GM13976 (cell line): ENCODE measurements around the gene FN1.

Source experiments
- DNase-seq: peaks from one replicate; pipeline ENCODE4 v3.0.0; 2012; ENCODE audit warnings: low spot score
- in situ Hi-C: fragments of 300-500 bp; cut with MboI; formaldehyde crosslinking; loops from one replicate; pipeline ENCODE4 v1.12.0; 2022; ENCODE audit warnings: low sequenced_read_pairs, mixed read lengths, inconsistent platforms; ENCODE audit not compliant: unreplicated experiment
- TF ChIP-seq, protein P1 (sequence below): IDR thresholded peaks from 2 replicates; pipeline ENCODE4 v1.5.1; 2012; ENCODE audit warnings: borderline replicate concordance, mild to moderate bottlenecking; ENCODE audit not compliant: insufficient read depth; ENCODE audit errors: extremely low read depth, missing control alignments, control extremely low read depth

FN1 gene

DNA sequence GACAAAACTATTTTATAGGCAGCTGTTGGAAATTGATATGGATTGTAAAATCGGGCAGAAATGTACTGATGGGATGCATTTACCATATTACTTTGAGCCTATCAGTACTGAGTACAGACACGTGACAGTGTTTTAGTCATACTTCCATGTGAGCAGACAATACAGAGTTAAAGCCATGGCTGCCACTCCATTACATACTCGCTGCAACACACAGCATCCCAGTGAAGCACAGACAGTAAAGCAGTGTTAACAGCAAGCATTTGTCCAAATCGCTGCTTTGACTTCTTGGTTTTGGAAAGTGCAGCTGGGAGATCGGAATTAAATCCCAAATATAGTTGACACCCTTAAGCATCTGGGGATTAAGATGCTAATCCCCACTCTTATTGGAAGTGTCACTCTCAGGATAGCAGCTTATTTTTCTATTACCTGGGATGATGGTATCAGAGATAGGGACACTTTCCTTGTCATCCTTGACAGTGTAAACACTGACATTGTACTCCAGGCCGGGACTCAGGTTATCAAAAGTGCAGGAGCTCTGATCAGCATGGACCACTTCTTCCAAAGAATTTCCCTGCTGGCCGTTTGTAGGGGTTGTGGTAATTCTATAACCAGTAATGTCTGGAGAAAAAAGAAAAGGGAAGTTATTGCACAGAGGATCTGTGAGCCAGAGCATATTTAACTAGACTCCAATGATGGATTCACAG, 41.6 kb downstream of the FN1 start:
- no peak for DNase-seq
- in situ Hi-C loops: no loop called here
- TF ChIP-seq, protein P1, sequence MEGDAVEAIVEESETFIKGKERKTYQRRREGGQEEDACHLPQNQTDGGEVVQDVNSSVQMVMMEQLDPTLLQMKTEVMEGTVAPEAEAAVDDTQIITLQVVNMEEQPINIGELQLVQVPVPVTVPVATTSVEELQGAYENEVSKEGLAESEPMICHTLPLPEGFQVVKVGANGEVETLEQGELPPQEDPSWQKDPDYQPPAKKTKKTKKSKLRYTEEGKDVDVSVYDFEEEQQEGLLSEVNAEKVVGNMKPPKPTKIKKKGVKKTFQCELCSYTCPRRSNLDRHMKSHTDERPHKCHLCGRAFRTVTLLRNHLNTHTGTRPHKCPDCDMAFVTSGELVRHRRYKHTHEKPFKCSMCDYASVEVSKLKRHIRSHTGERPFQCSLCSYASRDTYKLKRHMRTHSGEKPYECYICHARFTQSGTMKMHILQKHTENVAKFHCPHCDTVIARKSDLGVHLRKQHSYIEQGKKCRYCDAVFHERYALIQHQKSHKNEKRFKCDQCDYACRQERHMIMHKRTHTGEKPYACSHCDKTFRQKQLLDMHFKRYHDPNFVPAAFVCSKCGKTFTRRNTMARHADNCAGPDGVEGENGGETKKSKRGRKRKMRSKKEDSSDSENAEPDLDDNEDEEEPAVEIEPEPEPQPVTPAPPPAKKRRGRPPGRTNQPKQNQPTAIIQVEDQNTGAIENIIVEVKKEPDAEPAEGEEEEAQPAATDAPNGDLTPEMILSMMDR: no peak

DNA sequence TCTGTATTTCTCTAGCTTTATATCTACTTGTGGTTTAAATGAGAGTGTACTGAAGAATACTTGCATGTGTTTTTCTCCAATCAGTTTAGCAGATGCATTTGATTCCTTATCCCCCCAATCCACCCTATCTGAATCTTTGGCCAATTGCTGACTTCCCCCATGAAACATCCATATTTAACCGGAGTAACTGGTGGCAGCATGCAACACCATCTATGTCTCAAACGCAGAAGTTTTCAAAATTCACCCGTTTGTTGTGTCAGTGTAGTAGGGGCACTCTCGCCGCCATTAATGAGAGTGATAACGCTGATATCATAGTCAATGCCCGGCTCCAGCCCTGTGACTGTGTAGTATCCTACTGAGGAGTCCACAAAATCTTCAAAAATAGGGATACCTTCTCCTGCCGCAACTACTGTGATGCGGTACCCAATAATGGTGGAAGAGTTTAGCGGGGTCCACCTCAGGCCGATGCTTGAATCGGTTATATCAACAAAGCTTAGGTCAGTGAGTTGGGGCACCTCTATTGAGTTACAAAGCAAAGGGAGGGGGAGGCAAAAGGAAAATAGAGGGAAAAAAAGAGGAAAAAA, 43.1 kb downstream of the FN1 start:
- no peak for DNase-seq
- in situ Hi-C loops: no loop called here
- TF ChIP-seq, protein P1: no peak

DNA sequence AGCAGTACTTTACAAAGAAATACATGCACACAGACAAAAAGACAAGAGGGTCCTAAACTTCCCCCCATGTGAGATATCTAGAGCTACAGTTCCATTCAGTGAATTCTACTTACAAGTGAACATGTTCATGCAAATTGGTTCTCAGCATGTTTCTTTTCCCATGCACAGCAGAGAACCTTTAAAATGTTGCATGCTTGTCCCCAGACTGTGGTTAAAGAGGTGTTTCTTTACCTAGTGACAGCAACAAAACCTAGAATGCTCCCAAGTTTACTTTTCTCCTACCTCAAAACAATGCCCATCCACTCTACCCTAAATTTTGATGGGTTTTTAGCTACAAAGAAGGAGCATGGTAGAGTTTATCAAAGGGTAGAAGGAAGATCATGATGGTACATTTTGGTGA, 43.7 kb downstream of the FN1 start:
- in situ Hi-C loops: no loop called here
- DNase-seq: no peak
- TF ChIP-seq, protein P1: no peak

DNA sequence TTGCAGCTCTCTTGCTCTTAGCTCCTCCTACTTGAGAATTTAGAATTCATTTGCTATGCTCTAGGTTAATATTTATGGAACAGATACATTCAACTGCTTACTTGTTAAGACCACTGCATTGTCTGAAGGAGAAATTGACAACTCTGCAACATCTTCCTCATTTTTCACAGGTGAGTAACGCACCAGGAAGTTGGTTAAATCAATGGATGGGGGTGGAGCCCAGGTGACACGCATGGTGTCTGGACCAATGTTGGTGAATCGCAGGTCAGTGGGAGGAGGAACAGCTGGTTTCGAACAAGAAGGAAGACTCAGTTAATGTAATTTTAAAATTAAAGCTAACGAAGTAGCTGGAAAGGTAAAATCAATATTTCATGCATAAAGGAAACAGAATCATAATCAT, 44.3 kb downstream of the FN1 start:
- no peak for DNase-seq
- TF ChIP-seq, protein P1: no peak
- in situ Hi-C loops: no loop called here

DNA sequence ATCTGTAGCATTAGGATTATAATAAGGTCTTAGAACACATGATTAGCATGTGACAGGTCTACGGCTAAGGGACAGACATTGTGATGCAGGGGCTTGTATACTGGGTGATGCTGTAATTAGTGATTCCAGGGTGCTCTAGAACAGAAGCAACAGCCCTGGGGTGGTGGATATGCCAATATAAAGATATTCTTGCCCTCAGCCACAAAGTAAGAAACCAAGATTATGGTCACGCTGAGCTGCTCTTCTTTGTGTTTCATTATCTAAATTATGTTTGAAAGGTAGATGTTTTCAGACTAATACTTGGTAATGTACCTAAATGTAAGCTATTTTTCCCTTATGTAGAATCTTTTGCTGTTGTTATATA, 45.3 kb downstream of the FN1 start:
- no peak for DNase-seq
- in situ Hi-C loops: no loop called here
- TF ChIP-seq, protein P1: no peak

DNA sequence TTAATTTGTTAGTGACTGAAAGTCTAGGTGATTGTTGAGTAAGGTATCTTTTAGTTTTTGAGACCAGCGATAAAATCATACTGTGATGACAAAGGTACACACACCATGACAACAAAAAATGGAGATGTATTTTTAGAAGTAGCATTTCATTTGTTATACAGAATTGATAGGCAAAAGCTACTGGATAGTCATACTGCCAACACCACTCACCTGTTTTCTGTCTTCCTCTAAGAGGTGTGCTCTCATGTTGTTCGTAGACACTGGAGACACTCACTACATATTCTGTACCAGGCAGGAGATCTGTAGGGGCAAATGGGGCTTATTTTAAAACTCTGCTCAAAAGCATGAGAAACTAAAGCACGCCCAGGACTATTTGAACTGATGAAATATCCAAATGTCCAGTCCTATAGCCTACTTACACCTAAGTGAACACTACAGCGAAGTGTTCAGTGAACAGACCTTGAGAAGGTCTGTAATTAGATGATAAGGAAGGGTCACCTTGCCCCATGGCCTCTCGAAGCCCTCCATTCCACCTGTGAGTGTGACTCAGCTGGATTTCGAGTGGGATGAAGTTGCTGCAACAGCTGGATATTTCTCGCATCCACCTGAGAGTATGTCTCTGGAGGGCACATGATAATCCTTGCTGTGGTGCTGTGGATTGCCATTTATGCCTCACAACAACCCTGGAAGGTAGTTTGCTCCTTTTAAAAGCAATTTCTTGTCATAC, 47.7 kb downstream of the FN1 start:
- TF ChIP-seq, protein P1: no peak
- in situ Hi-C loops: no loop called here

More for the DNA sequence above, 47.7 kb downstream of the FN1 start:
- DNase-seq: no peak
